Skin epidermis (tissue), 12 donors: ENCODE measurements around the gene MTARC2.

Experiments
- H3K27ac ChIP-seq, 21 experiments: fragments of 200-600 bp; sonication (generic) in 11 of 21; one replicate each; pipeline ENCODE4 v1.5.0; 2020; ENCODE audit warnings: mild to moderate bottlenecking in 3 of 21, inconsistent platforms in 2 of 21, moderate library complexity in 2 of 21
- H3K4me3 ChIP-seq, 7 experiments: fragments of 200-600 bp; sonication (generic) in 2 of 7; one replicate each; pipeline ENCODE4 v1.5.0; 2020; ENCODE audit warnings: inconsistent platforms in 2 of 7, mild to moderate bottlenecking in 2 of 7, moderate library complexity in 1 of 7

Gene MTARC2

DNA sequence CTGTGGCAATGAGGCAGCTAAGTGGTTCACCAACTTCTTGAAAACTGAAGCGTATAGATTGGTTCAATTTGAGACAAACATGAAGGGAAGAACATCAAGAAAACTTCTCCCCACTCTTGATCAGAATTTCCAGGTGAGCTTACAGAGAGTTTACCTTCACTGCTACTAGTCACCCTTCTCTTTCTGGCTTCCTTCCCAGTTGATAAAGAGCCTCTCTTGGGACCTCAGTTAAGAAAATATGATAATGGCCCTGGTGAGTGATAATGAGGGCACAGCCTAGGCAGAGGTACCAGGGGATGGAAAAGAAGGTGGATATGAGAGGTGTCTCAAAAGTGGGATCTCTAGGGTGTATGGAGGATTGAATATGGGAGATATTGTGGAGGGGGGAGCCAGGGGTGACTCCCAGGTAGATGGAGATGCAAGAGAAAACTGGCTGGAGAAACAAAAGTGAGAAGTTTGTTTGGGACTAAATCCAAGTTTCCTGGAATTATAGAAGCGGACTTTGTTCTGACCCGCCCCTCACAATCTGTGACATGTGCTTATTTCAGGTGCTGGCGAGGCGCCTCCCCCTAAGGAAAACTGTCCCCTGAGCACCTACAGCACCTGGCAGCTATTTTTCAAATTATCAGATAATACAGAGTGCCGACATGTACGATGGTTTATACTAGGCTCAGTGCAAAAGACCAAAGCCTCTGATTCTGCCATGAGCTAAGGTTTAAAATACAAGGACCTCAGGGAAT is 13.7 kb downstream of the MTARC2 start:
- Histone ChIP-seq H3K4me3 (no peak overlapping the region), H3K27ac (no peak overlapping the region)

DNA sequence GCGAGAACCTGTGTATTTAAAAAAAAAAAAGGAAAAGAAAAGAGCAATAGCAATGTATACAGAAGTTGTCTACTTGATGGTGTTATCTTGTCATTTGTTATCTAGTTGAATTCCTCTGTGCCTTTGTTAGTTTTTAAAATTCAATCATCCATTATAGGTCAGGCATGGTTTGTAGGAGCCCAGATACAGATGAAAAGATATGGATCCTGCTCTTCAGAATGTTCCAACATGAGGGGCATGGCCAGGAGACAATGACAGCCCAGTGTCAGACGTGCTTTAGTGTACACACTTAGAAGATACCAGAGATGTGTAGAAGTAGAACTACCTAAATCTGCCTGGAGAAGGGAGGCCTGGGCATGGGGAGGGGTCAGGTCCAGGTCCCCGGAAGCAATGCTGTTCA is 16.6 kb downstream of the MTARC2 start:
- no peak overlapping the region for H3K4me3 ChIP-seq
- H3K27ac ChIP-seq = no peak overlapping the region

DNA sequence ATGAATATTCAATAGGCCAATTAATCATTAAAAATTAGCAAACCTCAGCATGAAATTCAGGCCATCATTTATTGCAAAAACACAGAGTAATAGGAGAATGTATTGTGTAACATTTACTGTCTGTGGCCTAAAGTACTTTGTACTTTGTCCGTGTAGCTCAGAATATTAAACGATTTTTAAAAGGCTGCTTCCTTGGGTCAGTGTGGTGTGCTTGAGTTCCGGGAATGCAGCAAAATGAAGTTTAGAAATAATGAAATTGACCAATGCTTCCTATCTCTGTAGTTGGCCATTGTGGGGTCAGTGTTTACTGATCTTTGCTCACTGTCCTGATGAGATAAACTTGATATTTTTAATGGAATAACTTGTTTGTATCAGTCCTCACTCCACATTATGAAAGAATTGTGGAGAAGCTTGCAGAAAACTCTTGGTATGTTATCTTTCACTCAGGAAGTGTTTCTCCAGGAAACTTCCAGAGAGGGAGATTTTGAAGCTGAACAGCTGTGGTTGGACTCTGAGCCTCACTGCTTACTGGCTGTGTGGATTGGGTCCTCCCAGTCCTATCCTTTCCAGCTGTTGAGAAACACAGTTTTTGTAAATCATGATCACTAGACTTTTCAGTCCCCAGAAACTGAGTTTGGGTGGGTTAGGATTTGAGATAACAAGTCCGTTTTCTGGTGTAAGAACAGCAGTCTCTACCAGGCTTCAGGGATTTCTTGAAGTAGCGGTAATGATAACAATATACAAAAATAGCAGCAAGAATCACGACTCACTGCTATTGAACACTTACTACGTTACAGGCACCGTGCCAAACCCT is 19.4 kb downstream of the MTARC2 start:
- no peak overlapping the region for H3K27ac ChIP-seq
- H3K4me3 ChIP-seq = no peak overlapping the region

GRCh38 chr1:220768126-220768601 is 20.0 kb downstream of the MTARC2 start:
- H3K27ac ChIP-seq = no peak overlapping the region
- H3K4me3 ChIP-seq = no peak overlapping the region

DNA sequence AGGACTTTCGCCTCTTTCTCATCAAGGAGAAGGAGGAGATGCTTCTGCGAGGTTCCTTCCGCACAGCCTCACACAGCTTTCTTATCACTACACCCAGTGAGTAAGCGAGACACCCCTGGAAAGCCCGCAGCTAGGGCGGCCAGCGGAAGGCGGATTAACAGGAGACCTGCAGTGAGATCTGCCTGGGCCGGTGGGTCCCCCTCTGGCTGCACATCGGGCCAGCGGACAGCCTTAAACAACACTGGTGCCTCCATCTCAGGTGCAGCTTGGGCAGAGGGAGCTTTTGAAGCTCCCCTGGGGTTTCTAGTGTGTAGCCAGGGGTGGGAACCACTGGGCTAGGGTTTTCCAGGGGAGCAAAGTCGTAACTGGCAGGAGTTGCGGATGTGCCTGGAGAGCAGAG is 21.1 kb downstream of the MTARC2 start:
- no peak overlapping the region for H3K27ac ChIP-seq
- H3K4me3 ChIP-seq = no peak overlapping the region

GRCh38 chr1:220770245-220770913 is 22.3 kb downstream of the MTARC2 start:
- peak overlapping the region in 1 of 21 experiments; percentile 71 for H3K27ac ChIP-seq

GRCh38 chr1:220772846-220773245 is 24.7 kb downstream of the MTARC2 start:
- Histone ChIP-seq H3K4me3 (no peak overlapping the region), H3K27ac (no peak overlapping the region)

More at GRCh38 chr1:220770245-220770913, 22.3 kb downstream of the MTARC2 start:
- no peak overlapping the region for H3K4me3 ChIP-seq

GRCh38 chr1:220775240-220775853 is 27.2 kb downstream of the MTARC2 start:
- H3K4me3 ChIP-seq = no peak overlapping the region
- no peak overlapping the region for H3K27ac ChIP-seq

GRCh38 chr1:220776254-220776653 is 28.1 kb downstream of the MTARC2 start:
- Histone ChIP-seq H3K4me3 (no peak overlapping the region), H3K27ac (no peak overlapping the region)

DNA sequence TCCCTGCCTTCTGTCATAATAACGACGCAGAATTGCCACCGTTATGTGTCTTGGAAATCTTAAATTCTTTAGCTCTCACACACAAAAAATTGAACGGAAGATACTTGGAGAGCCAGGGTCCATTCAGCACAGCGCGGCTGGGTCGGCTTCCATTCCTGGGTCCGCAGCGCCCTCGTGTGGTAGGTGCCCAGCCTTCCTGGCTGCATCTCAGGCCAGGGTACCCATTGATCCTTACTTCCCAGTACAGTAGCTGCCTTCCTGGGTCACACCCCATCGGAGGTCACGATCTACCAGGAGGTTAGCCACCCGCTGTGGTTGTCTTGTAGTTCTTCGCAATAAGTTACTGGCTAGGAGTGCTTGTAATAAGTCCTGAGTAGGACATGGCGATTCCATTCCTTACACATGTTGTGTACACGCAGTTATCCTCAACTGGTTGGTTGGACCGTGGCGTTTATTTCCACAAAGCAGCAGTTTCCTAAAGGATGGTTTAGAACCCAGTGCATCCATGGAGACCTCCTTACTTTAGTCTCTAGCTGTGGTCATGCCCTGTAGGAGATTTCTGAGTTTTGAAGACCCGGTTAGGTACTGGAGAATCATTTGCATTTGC is 28.7 kb downstream of the MTARC2 start:
- Histone ChIP-seq H3K4me3 (no peak overlapping the region), H3K27ac (no peak overlapping the region)

GRCh38 chr1:220783453-220783852 is 35.3 kb downstream of the MTARC2 start:
- H3K4me3 ChIP-seq = no peak overlapping the region
- no peak overlapping the region for H3K27ac ChIP-seq

DNA sequence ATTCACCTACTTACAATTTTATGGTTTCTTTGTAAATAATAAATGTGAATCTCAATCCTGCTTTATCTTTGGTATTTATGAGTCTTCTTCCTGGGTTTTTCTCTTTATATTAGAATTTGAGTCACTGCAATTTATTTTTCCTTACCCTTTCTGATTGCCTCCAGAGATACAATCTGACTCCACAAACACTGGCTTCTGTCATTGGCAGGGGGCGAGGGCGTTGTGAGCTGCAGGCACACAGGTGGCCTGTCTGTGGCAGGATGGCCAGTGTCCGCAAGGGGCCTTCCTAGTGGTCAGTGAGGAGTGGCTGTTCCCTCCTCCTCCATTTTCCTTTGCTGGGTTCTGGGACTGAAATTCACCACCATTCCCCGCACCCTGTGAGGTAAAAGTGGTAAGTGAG is 36.6 kb downstream of the MTARC2 start:
- H3K27ac ChIP-seq = no peak overlapping the region
- H3K4me3 ChIP-seq = no peak overlapping the region

- H3K27ac ChIP-seq = no peak overlapping the region
- no peak overlapping the region for H3K4me3 ChIP-seq
These were observed 37.3 kb downstream of the MTARC2 start for GRCh38 chr1:220785166-220786056.

DNA sequence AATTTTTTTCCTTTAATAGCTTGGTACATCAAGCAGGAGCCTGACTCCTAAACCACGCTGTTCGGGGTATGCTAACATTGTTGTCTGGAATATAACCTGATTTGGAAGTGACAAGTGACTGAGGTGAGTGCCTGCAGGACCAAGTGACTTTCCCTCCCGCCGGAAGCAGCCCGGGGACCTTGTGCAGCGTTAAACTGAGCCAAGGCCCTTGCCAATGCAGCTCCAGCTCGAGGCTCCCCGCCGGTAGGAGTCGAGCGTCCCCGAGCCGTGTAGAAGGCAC is 37.9 kb downstream of the MTARC2 start:
- Histone ChIP-seq H3K27ac (peak overlapping the region in 3 of 21 experiments; percentile 4 to 65 (median 64)), H3K4me3 (peak overlapping the region in 3 of 7 experiments; percentile 42 to 51 (median 48))

DNA sequence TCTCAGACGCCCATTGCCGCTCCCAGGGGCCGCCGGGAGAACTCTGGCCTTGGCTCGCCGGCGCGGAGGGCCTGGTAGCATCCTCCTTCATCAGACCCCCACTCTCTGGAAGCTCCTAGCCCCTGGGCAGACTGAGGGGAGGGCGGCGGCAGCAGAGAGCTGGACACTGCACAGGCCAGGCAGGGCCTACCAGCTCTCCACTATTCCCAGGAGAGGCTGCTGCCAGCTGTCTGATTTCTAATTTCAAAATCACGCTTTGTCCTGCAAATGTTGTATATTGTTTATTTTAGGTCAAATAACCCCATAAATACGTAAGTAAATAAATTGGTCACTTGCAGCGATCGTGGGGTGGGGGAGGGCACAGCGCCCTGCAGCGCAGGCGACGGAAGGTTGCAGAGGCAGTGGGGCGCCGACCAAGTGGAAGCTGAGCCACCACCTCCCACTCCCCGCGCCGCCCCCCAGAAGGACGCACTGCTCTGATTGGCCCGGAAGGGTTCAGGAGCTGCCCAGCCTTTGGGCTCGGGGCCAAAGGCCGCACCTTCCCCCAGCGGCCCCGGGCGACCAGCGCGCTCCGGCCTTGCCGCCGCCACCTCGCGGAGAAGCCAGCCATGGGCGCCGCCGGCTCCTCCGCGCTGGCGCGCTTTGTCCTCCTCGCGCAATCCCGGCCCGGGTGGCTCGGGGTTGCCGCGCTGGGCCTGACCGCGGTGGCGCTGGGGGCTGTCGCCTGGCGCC is 38.4 kb downstream of the MTARC2 start, which contains the start of gene MTARC1:
TSS of gene MTARC1 (plus strand) at position 577 of the 732 bp plus-strand sequence. CDS start at position 609, 32 bp downstream.
- H3K27ac ChIP-seq = peak within 1 kb of the TSS in 8 of 21 experiments; percentile 4 to 67 (median 31)
- H3K4me3 ChIP-seq = peak within 1 kb of the TSS; percentile 29 to 52 (median 42)

DNA sequence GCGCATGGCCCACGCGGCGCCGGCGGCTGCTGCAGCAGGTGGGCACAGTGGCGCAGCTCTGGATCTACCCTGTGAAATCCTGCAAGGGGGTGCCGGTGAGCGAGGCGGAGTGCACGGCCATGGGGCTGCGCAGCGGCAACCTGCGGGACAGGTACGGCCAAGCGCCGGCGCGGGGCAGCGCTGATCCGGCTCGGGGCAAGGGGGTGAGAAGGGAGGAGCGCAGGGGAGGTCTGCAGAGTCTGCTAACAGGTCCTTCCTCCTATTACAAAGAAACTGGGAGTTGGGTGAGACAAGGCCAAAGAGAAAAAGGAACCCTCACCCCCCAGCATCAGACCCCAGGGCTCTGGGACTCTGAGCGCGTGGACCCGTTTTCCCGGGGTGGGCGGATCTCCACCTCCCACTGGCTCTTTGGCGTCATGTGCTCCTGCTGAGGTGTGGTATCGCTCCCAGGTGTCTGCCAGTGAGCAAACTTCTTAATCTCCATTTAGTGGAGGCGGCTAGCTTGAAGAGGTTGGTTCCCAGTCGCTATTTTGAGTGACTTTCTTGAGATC is 39.0 kb downstream of the MTARC2 start:
- peak overlapping the region in 8 of 21 experiments; percentile 4 to 67 (median 31) for H3K27ac ChIP-seq
- H3K4me3 ChIP-seq = peak overlapping the region; percentile 29 to 52 (median 42)

- Histone ChIP-seq H3K27ac (no peak overlapping the region), H3K4me3 (no peak overlapping the region)
These were observed 40.8 kb downstream of the MTARC2 start for GRCh38 chr1:220788900-220789299.
